H1 (cell line): Measurements from ENCODE around the gene PVALB. TPM values are rescaled to one million over a fixed set of nuclear protein-coding genes. Genes with fewer than 3 reads are reported as not detected.

ENCODE experiments used
- CTCF ChIA-PET: fragments of 300-600 bp; sonication (Branson Sonifier 250); formaldehyde crosslinking; loops from one replicate; lab custom pipeline; 2021; ENCODE audit not compliant: partially characterized antibody; lab: Charles Lee
- POLR2A ChIA-PET: fragments of 300-600 bp; sonication (Branson Sonifier 250); formaldehyde crosslinking; loops from one replicate; lab custom pipeline; 2021; ENCODE audit warnings: inconsistent platforms; ENCODE audit not compliant: partially characterized antibody; lab: Charles Lee
- DNase-seq, 2 experiments: peaks; one replicate each; pipeline versions ENCODE4 v3.0.0 to v3.0.0-alpha.2; 2010 to 2022; ENCODE audit warnings: low spot score in 2 of 2, low read depth in 1 of 2, mixed read lengths in 1 of 2
- FAIRE-seq: peaks from 2 replicates; lab custom pipeline; 2011; peaks lifted over from hg19 to GRCh38; lab: Jason Lieb, UNC
- H2AFZ ChIP-seq: 2 replicates; pipeline ENCODE4 v1.8.1; 2012; ENCODE audit warnings: low read length, inconsistent platforms
- H2AK5ac ChIP-seq: 2 replicates; pipeline ENCODE4 v1.6.1; 2013; ENCODE audit warnings: low read depth, low read length
- H2BK120ac ChIP-seq: replicated peaks from 2 replicates; pipeline ENCODE3; 2013; ENCODE audit warnings: low read depth, low read length, inconsistent platforms
- H2BK12ac ChIP-seq: 2 replicates; pipeline ENCODE4 v1.6.1; 2013; ENCODE audit warnings: low read depth, low read length
- H2BK15ac ChIP-seq: 2 replicates; pipeline ENCODE4 v1.6.1; 2013; ENCODE audit warnings: low read length
- H2BK20ac ChIP-seq: 2 replicates; pipeline ENCODE4 v1.6.1; 2013; ENCODE audit warnings: low read length
- H2BK5ac ChIP-seq: 2 replicates; pipeline ENCODE4 v1.6.1; 2013; ENCODE audit warnings: low read depth, low read length
- H3K14ac ChIP-seq: 2 replicates; pipeline ENCODE4 v1.6.1; 2013; ENCODE audit warnings: inconsistent platforms; ENCODE audit not compliant: insufficient read length
- H3K18ac ChIP-seq: 2 replicates; pipeline ENCODE4 v1.6.1; 2013; ENCODE audit warnings: low read length; ENCODE audit errors: extremely low read depth
- H3K23ac ChIP-seq: 2 replicates; pipeline ENCODE4 v1.6.1; 2013; ENCODE audit warnings: inconsistent platforms; ENCODE audit not compliant: insufficient read length
- H3K23me2 ChIP-seq: 2 replicates; pipeline ENCODE4 v1.6.1; 2013; ENCODE audit warnings: low read depth, low read length
- H3K27ac ChIP-seq: 2 replicates; pipeline ENCODE4 v1.6.1; 2011; ENCODE audit warnings: low read depth, low read length, inconsistent platforms
- H3K27me3 ChIP-seq, 4 experiments: replicated peaks in 1 of 4; 1 replicate in 1 of 4; 2 replicates in 3 of 4; pipeline versions ENCODE4 v1.6.1 to v1.8.1; 2011 to 2013; ENCODE audit warnings: low read length in 3 of 4, mild to moderate bottlenecking in 3 of 4, inconsistent platforms in 2 of 4, mixed read lengths in 2 of 4, moderate library complexity in 1 of 4; ENCODE audit not compliant: control insufficient read depth in 3 of 4, insufficient read depth in 3 of 4; ENCODE audit errors: extremely low read depth in 1 of 4
- H3K36me3 ChIP-seq, 4 experiments: 2 replicates each; pipeline versions ENCODE4 v1.6.1 to v1.8.1; 2011 to 2013; ENCODE audit warnings: mild to moderate bottlenecking in 4 of 4, low read length in 3 of 4, moderate library complexity in 2 of 4, control low read depth in 1 of 4, inconsistent platforms in 1 of 4; ENCODE audit not compliant: insufficient read depth in 4 of 4, control insufficient read depth in 2 of 4
- H3K4ac ChIP-seq: replicated peaks from 2 replicates; pipeline ENCODE3; 2013; ENCODE audit warnings: low read length, low read depth, mixed read lengths, inconsistent platforms; ENCODE audit not compliant: insufficient read length
- H3K4me1 ChIP-seq, 4 experiments: replicated peaks in 1 of 4; 1 replicate in 1 of 4; 2 replicates in 3 of 4; pipeline versions ENCODE4 v1.6.1 to v1.8.1; 2011 to 2013; ENCODE audit warnings: low read length in 3 of 4, inconsistent platforms in 2 of 4, mixed read lengths in 1 of 4; ENCODE audit not compliant: insufficient read depth in 4 of 4, control insufficient read depth in 3 of 4
- H3K4me2 ChIP-seq, 2 experiments: 2 replicates each; pipeline versions ENCODE4 v1.6.1 to v1.8.1; 2011 to 2013; ENCODE audit warnings: low read depth in 2 of 2, low read length in 2 of 2, control low read depth in 1 of 2, inconsistent platforms in 1 of 2, mild to moderate bottlenecking in 1 of 2; ENCODE audit not compliant: insufficient read depth in 1 of 2
- H3K4me3 ChIP-seq, 4 experiments: fragments of 200-600, 300-600 bp in 1 of 4; sonication (generic), shearing (Covaris generic), sonication (Bioruptor Twin) in 1 of 4; 2 replicates each; pipeline versions ENCODE4 v1.5.1 to v1.8.1; 2011 to 2016; ENCODE audit warnings: low read length in 4 of 4, low read depth in 3 of 4, control low read depth in 2 of 4, inconsistent platforms in 2 of 4, mild to moderate bottlenecking in 2 of 4, mixed read lengths in 1 of 4, moderate library complexity in 1 of 4; ENCODE audit not compliant: insufficient read depth in 2 of 4; ENCODE audit errors: extremely low read depth in 1 of 4
- H3K56ac ChIP-seq: replicated peaks from 2 replicates; pipeline ENCODE3; 2013; ENCODE audit warnings: low read depth, mild to moderate bottlenecking, mixed read lengths, low read length, inconsistent platforms; ENCODE audit not compliant: insufficient read length
- H3K79me1 ChIP-seq: 2 replicates; pipeline ENCODE4 v1.6.1; 2013; ENCODE audit warnings: low read depth, low read length, control low read depth
- H3K79me2 ChIP-seq, 2 experiments: 2 replicates each; pipeline versions ENCODE4 v1.6.1 to v1.8.1; 2012 to 2013; ENCODE audit warnings: low read length in 2 of 2, mild to moderate bottlenecking in 2 of 2, inconsistent platforms in 1 of 2; ENCODE audit not compliant: insufficient read depth in 2 of 2, control insufficient read depth in 1 of 2
- H3K9ac ChIP-seq, 4 experiments: replicated peaks in 1 of 4; 1 replicate in 1 of 4; 2 replicates in 3 of 4; pipeline versions ENCODE4 v1.6.1 to v1.8.1; 2011 to 2013; ENCODE audit warnings: low read depth in 3 of 4, low read length in 3 of 4, control low read depth in 2 of 4, mild to moderate bottlenecking in 2 of 4, moderate library complexity in 2 of 4, inconsistent platforms in 1 of 4; ENCODE audit errors: extremely low read depth in 1 of 4
- H3K9me3 ChIP-seq, 2 experiments: 2 replicates each; pipeline versions ENCODE4 v1.6.1 to v1.8.1; 2012 to 2013; ENCODE audit warnings: mild to moderate bottlenecking in 2 of 2, moderate library complexity in 2 of 2, control low read depth in 1 of 2, inconsistent platforms in 1 of 2, low read depth in 1 of 2, low read length in 1 of 2, mixed read lengths in 1 of 2; ENCODE audit not compliant: insufficient read depth in 2 of 2
- H4K20me1 ChIP-seq, 2 experiments: replicated peaks in 1 of 2; 2 replicates each; pipeline versions ENCODE3 to v1.8.1; 2011 to 2013; ENCODE audit warnings: inconsistent platforms in 2 of 2, low read length in 2 of 2, mild to moderate bottlenecking in 1 of 2; ENCODE audit not compliant: insufficient read depth in 2 of 2, control insufficient read depth in 1 of 2
- H4K5ac ChIP-seq: 2 replicates; pipeline ENCODE4 v1.6.1; 2013; ENCODE audit warnings: low read length, low read depth, mixed read lengths, inconsistent platforms; ENCODE audit not compliant: insufficient read length
- H4K8ac ChIP-seq: 2 replicates; pipeline ENCODE4 v1.8.0; 2013; ENCODE audit warnings: mild to moderate bottlenecking, moderate library complexity, low read length, inconsistent platforms; ENCODE audit not compliant: insufficient read depth; ENCODE audit errors: extremely low read depth
- H4K91ac ChIP-seq: replicated peaks from 2 replicates; pipeline ENCODE3; 2013; ENCODE audit warnings: low read length, mixed read lengths, inconsistent platforms; ENCODE audit not compliant: insufficient read length
- BCL11A ChIP-seq, 2 experiments: IDR thresholded peaks; one replicate each; pipeline ENCODE4 v1.6.1; 2011; ENCODE audit warnings: low read depth in 2 of 2, low read length in 2 of 2, mild to moderate bottlenecking in 2 of 2
- CEBPB ChIP-seq: IDR thresholded peaks from 2 replicates; pipeline ENCODE4 v1.6.1; 2012; ENCODE audit warnings: low read depth, low read length
- EP300 ChIP-seq, 2 experiments: IDR thresholded peaks; 1 replicate in 1 of 2; 2 replicates in 1 of 2; pipeline ENCODE4 v1.6.1; 2011 to 2012; ENCODE audit warnings: low read depth in 2 of 2, low read length in 2 of 2, mild to moderate bottlenecking in 2 of 2, borderline replicate concordance in 1 of 2, inconsistent platforms in 1 of 2, moderate library complexity in 1 of 2
- GABPA ChIP-seq: IDR thresholded peaks from 2 replicates; pipeline ENCODE4 v1.6.1; 2011; ENCODE audit warnings: mild to moderate bottlenecking, low read length, moderate library complexity, borderline replicate concordance; ENCODE audit not compliant: insufficient read depth
- GTF2F1 ChIP-seq: IDR thresholded peaks from 2 replicates; pipeline ENCODE4 v1.6.1; 2012; ENCODE audit warnings: low read depth, low read length, improper control_type of control experiment, borderline replicate concordance
- HDAC6 ChIP-seq: IDR thresholded peaks from one replicate; pipeline ENCODE4 v1.7.1; 2012; ENCODE audit warnings: low read depth, mild to moderate bottlenecking, inconsistent platforms, low read length, moderate library complexity
- JUND ChIP-seq: IDR thresholded peaks from 2 replicates; pipeline ENCODE4 v1.6.1; 2011; ENCODE audit warnings: mild to moderate bottlenecking, improper control_type of control experiment, low read length
- SUZ12 ChIP-seq: fragments of 200-600 bp; sonication (generic); IDR thresholded peaks from 2 replicates; pipeline ENCODE4 v1.6.1; 2012; ENCODE audit warnings: mild to moderate bottlenecking, inconsistent platforms, low read length, moderate library complexity, mixed read lengths
- YY1 ChIP-seq: IDR thresholded peaks from 2 replicates; pipeline ENCODE4 v1.6.1; 2011; ENCODE audit warnings: low read depth, mild to moderate bottlenecking, low read length
- ZNF274 ChIP-seq: IDR thresholded peaks from 2 replicates; pipeline ENCODE4 v1.7.0; 2012; ENCODE audit warnings: low read length, borderline replicate concordance; ENCODE audit errors: extremely low read depth
- WGBS, 2 experiments: shearing (Covaris generic) in 1 of 2; methylation state at CpG; one replicate each; pipeline versions ENCODE4 v1.1.6 to v1.1.7; 2013 to 2015; ENCODE audit warnings: low lambda C conversion rate in 2 of 2, mixed read lengths in 2 of 2, inconsistent platforms in 1 of 2, low coverage in 1 of 2, missing lambda C conversion rate in 1 of 2; ENCODE audit not compliant: insufficient replicate concordance in 2 of 2, insufficient coverage in 1 of 2, insufficient read length in 1 of 2; ENCODE audit errors: extremely low coverage in 1 of 2, missing lambda C conversion rate in 1 of 2; 5-methylcytosine and 5-hydroxymethylcytosine counted together
- polyA plus RNA-seq, 7 experiments: library from polyadenylated mRNA; depleted of rRNA in 3 of 7; stranded (reverse) in 5 of 7; unstranded in 2 of 7; fragments of >200 nt in 5 of 7; fragments of 200-250 nt in 2 of 7; gene quantifications; 1 replicate in 5 of 7; 2 replicates in 1 of 7; 4 replicates in 1 of 7; pipeline versions ENCODE4 v1.2.1 to v1.2.3, GENCODE V29; 2011 to 2013; ENCODE audit warnings: missing spikeins in 2 of 7, mixed read lengths in 2 of 7
- total RNA-seq: library from RNA; stranded (reverse); fragmentation: NEBNext Ultra II Directional; extraction: Animal tissue kit (Norgen Biotek cat#: 25700); gene quantifications from 2 replicates; pipeline ENCODE4 v1.2.1, GENCODE V29; 2021

PVALB gene
- total and polyA plus RNA-seq, 2 of the 8 experiments (the other 6 are each of a cell fraction or from before 2014, with no cell fraction given), result 1.7 to 5.4 TPM

- Histone ChIP-seq H3K79me2 (no peaks in the 10 kb centered on the region), H2BK20ac (no peak overlapping the region), H3K36me3 (no peaks in the 10 kb centered on the region), H3K79me1 (no peaks in the 10 kb centered on the region), H2BK120ac (no peak overlapping the region), H3K9me3 (no peaks in the 10 kb centered on the region), H3K9ac (no peak overlapping the region), H3K4ac (no peak overlapping the region), H3K27ac (no peak overlapping the region), H2AK5ac (no peak overlapping the region), H4K5ac (no peak overlapping the region), H3K27me3 (no peaks in the 10 kb centered on the region; a peak in 1 of 7 replicates), H4K20me1 (no peaks in the 10 kb centered on the region), H2BK5ac (no peak overlapping the region), H2AFZ (no peak overlapping the region), H2BK12ac (no peak overlapping the region), H4K8ac (no peak overlapping the region), H3K4me1 (no peaks in the 10 kb centered on the region), H3K23me2 (peaks cover 2% of the 10 kb centered on the region; the same call in 1 of the 2 replicates), H3K14ac (no peak overlapping the region), H3K23ac (no peak overlapping the region), H4K91ac (no peak overlapping the region), H3K18ac (no peak overlapping the region), H3K56ac (no peak overlapping the region), H3K4me3 (no peak overlapping the region), H2BK15ac (no peak overlapping the region), H3K4me2 (no peak overlapping the region)
- 87% methylated on average over 2 of the region's 2 CpGs; no CpG with 5 or more reads in 1 of the 2 experiments for WGBS, 2 experiments
- FAIRE-seq (no peak), DNase-seq (no peak)
- TF ChIP-seq GABPA, result no peak
- TF ChIP-seq GTF2F1, result no peak
- TF ChIP-seq BCL11A (IDR thresholded peaks at IDR 0.05; ENCODE audit: low read depth in 2 of 2, low read length in 2 of 2), result no peak
- no peak for TF ChIP-seq EP300 (IDR thresholded peaks at IDR 0.05; ENCODE audit: borderline replicate concordance in 1 of 2, low read depth in 2 of 2, low read length in 2 of 2)
- TF ChIP-seq SUZ12, result no peak
- TF ChIP-seq ZNF274, result no peak
- no peak for TF ChIP-seq JUND
- TF ChIP-seq YY1, result no peak
- TF ChIP-seq HDAC6, result no peak
- TF ChIP-seq CEBPB, result no peak
- ChIA-PET POLR2A (no interaction called here), CTCF (interaction anchor here (0.7 to 3.2 kb wide), 3 partner anchors 12 to 332 kb away, joined by 3 to 10 read pairs (median 4); no protein-coding TSS in a partner anchor)
These were observed 13.8 kb upstream of the PVALB start for GRCh38 chr22:36830601-36831000.
